HL-60 (cell line): ENCODE data around the gene SELENOH.

ENCODE experiments used
- CTCF ChIP-seq: IDR thresholded peaks from one replicate; pipeline ENCODE4 v1.5.1; 2011; ENCODE audit warnings: low read length, control low read depth, inconsistent platforms; ENCODE audit not compliant: insufficient read depth
- POLR2AphosphoS5 ChIP-seq: IDR thresholded peaks from 2 replicates; pipeline ENCODE4 v1.6.1; 2012; ENCODE audit warnings: low read depth
- REST ChIP-seq: IDR thresholded peaks from 2 replicates; pipeline ENCODE4 v1.6.1; 2012; ENCODE audit warnings: low read depth; ENCODE audit not compliant: insufficient replicate concordance

GRCh38 chr11:57764566-57764965 is 23.3 kb downstream of the SELENOH start:
- no peak for TF ChIP-seq CTCF
- TF ChIP-seq POLR2AphosphoS5: no peak
- TF ChIP-seq REST: no peak
